Right lung (tissue), 5 donors: Measurements from ENCODE around the gene TMEM132C. TPM values are rescaled to one million over a fixed set of nuclear protein-coding genes. Genes with fewer than 3 reads are reported as not detected.

ENCODE experiments used
- DNase-seq, 2 donors: peaks; one replicate each; pipeline ENCODE4 v3.0.0-alpha.2; 2013
- polyA plus RNA-seq, 5 donors: library from polyadenylated mRNA; unstranded; fragments of 120-200 nt; gene quantifications; one replicate each; pipeline versions ENCODE4 v1.2.1 to v1.2.3, GENCODE V29; 2013; ENCODE audit warnings: inconsistent platforms in 1 of 5, low replicate concordance in 1 of 5; ENCODE audit not compliant: insufficient read length in 5 of 5, insufficient read depth in 1 of 5

Gene TMEM132C
- polyA plus RNA-seq, 5 donors: 29.7 to 33.7 (median 30.4) TPM

DNA sequence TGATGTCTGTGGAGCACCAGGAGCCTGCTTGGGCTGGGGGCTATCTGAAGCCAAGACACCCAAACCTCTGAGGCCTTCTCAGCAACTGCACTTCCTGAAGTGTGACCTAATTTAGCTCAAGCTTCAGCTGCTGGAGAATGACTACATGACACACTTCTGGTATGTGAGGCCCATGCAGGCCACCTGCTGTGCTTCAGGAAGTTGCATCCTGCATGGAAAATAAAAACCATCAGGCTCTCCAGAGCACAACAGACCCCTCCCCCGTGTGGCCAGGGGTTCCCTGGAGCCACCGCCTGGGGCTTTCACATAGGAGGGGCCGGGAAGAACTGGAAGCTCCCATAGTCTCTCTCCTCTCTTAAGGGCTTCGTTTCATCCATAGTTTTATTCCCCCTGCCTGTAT, 339.1 kb downstream of the TMEM132C start:
- no peak for DNase-seq

DNA sequence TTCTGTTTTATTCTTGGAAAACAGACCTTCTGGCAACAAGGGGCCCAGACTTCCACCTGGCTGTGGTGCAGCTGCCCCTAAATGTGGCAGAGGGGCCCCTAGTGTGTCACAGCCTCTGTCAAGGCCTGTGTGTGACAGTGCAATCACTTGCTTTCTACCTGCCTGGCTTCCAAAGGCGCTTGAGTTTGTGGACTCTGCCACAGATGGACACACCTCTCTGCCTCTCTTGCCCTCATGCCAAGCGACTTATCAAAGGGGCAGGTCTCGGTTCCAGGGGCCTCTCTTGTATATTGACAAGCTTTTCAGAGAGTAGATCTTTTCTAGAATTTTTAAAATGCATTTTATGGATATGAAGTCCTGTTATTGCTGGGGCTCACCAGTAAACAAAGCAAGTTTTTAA, 339.6 kb downstream of the TMEM132C start:
- no peak for DNase-seq

DNA sequence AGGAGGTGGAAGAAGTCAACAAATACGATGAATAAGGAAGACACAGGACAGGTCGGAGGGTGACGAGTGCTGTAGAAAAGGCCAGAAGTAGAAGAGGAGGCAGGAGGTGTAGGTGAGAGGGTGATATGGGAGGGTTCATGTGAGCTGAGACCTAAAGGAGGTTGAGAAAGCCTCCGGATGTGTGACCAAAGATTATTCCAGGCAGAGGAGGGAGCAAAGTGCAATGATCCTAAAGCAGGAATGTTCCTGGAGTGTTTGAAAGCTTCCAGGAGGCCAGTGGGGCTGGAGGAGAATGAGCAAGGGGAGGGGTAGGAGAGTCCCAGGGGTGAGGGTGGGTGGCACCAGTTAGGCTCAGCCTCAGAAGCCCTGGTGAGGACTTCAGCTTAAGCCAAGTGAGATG, 340.0 kb downstream of the TMEM132C start:
- DNase-seq: no peak

DNA sequence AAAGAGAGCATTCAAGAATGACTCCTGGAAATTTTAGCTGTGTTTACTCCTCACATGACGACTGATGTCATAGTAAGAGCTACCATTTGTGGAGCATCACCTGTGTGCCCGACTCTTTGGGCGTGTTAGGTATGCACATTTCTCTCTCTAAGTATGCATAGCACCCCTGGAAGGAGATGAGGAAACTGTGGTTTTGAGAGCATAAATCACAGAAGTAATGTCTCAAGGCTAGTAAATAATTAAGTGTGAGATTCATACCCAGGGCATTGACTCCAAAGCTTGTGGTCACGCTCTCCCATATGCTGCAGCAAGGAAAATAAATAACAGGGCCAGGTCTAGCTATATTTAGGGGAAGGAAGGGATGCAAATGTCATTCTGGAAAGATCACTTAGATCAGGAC, 340.7 kb downstream of the TMEM132C start:
- no peak for DNase-seq

DNA sequence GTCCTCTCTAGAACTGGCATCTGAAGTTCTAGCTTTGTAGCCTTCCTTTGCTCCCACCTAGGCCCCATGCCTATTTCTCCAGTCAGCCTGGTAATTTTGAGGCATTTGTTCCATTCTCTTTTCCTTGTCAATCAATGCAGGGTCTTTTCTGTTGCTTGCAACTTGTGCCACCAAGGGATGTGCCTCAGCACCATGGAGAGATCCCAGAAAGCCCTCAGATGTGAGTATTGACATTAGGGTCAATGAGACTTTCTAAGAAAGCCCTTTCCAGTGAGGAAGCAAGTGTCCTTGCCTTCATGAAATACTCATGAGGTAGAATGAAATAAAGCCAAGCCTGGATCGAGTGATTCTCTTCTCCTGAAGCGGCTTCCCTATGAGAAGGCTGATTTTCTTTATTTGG, 342.9 kb downstream of the TMEM132C start:
- no peak for DNase-seq

DNA sequence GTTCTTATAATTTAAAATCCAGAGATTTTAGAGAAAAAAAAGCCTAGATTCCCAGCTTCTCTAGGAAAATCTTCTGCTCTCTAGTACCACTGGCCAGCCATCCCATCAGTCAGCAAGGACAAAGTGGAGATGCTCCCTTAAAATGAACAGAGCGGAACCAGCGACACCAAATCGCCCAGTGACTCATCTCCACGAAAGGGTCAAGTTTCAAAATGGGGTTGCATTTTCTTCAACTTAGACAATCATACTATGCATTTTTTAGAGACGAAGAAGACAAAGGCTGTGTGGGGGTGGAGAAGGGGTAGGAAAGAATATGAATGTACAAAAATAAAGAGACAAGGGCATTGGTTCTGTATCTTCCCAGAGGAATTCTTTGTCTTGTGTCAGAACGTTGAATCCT, 344.8 kb downstream of the TMEM132C start:
- no peak for DNase-seq

DNA sequence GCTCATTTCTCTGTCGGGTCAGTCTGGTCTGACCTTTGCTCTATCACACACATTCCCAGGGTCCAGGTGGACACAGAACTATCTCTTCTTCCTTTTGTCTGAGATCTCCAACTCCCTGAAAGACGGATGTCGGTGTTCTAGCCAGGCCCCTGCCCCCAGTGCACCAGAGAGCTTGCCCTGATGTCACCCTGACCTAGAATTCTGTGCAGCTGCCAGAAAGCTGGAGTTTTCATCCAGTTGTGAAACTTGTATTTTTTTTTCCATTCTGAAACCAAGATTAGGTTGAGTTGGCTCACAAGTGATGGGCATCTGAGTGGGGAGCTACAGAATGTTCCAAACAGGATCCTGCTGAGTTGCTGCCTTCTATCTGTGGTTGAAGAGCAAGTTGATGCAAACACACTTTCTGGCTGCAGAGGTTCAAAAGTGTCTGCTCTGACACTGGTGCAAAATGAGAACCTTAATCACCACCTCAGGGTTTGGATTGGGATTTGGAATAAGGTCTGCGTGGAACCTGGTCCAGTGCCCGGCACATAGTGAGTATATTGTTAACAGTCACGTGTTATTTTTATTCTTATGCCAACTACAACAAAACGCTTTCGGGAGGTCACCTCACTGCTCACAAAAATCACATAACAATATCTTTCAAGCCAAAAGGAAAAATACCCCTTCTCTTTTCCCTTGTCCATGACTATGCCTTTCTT, 345.3 kb downstream of the TMEM132C start:
- no peak for DNase-seq

DNA sequence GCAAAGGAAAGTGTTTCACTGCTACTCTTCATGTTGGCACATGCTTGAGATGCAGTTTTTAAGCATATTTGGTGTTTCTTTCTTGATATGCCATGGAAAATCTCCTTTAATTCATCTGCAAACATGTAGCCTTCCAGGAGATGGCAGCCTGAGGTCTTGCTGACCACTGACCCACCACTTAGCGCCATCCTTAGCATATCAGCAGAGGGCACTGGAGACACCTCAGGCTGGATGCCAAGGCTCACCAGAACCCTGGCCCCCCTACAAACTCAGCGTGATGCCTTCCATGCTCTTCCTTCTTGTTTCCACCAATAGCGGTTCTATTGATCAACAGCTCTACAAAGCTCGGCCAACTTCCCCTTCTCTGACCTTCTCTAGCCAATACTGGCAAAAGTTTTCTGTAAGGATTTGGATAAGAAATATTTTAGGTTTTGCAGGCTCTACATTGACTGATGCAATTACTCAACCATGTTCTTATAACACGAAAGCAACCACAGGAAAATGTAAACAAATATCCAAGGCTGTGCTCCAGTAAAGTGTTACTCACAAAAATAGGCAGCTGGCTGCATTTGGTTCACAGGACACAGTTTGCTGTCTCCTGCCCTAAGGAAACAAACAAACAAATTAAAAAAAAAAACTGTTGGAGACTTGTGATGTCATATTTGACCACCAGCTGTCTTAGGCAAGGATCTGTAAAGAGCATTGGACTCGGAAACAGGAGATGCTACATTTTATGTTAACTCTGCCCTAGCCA, 347.0 kb downstream of the TMEM132C start:
- peak; percentile 47 to 62 for DNase-seq

DNA sequence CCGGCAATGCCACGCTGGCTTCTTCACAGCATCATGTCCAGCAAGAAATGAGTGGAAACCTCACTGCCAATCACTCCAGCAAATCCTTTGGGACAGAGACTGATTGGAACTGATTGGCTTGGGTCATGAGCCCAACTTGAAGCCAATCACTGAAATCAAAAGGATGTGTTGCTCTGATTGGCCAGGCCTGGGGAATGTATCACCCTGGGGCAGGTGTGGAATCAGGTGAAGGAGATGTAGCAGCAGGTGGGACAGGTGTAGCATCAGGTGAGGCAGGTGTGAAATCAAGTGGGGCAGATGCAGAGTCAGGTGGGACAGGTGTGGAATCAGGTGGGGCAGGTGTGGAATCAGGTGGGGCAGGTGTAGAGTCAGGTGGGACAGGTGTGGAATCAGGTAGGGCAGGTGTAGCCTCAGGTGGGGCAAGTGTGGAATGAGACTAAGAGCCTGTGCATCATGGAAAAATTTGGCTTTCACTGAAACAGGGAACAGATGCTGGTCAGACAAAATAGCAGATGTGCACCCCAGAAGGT, 350.4 kb downstream of the TMEM132C start:
- no peak for DNase-seq

DNA sequence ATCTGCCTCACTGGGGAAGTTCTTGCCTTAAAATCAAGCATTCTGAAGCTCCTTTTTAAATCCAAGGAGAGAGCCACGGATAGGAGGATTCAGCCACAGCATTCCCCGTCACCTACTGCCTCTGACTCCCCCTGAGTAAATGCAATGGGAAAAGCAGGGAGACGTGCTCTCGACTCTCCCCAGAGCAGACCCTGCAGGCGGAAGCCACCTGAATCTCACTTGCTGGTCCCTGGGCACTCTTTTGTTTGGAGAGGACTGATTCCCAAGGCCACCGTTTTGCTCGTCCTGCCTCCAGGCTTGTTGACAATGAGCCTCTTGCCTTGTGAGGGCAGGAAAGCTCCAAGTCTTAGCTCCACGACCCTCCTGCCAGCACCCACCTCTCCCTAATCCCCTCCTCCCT, 352.3 kb downstream of the TMEM132C start:
- DNase-seq: no peak

DNA sequence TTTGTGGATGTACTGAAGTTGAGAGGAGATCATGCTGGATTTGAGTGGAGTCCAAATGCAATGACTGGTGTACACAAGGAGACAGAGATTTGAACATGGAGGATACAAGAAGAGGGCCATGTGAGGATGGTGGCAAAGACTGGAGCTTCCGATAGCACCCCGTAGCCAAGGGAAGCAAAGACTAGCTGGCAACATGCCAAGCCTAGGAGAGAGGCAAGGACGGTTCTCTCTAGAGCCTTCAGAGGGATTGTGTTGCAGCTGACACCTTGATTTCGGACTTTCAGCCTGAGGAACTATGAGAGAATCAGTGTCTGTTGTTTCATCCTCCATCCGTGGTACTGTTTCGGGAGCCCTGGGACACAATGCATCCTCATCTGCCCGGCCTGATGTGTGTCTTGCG, 354.3 kb downstream of the TMEM132C start:
- no peak for DNase-seq

DNA sequence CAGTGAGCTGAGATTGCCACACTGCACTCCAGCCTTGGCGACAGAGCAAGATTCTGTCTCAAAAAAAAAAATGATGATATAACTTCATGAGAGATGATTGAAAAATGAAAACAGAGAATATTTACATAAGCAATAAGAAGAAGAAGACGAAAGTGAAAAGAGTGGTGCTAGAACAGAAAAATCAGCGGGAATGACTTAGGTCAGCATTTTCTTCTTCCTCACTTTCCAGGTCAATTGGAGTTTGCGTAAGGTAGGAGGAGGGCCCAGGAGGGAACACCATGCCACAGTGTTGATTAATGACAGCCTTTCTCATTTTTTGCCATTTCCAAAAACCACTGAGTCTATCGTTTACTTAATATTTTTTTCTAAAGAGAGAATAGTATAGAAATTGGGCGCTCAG, 356.8 kb downstream of the TMEM132C start:
- no peak for DNase-seq

DNA sequence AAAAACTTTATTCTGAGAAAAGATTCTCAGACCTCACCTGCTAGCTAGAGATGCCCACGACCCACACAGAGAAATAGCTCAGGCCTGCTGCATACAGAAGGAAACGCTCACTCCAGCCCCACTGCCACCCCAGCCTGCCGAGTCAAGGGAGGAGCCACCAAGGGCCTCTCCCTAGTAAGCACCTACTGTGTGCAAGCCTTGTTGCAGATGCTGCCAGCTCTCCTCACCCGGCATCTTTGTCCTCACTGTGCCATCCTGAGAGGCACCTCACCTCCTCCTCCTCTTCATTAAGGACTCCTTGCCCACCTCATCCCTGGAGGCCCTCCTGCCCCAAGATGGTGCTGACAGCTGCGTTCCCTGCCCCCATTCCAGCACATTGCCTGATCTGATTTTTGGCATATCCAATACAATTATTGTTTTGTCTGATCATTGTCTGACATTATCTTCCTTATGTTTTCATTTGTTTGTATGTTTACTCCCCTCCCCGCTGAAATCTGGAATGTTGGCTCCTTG, 359.9 kb downstream of the TMEM132C start:
- no peak for DNase-seq

DNA sequence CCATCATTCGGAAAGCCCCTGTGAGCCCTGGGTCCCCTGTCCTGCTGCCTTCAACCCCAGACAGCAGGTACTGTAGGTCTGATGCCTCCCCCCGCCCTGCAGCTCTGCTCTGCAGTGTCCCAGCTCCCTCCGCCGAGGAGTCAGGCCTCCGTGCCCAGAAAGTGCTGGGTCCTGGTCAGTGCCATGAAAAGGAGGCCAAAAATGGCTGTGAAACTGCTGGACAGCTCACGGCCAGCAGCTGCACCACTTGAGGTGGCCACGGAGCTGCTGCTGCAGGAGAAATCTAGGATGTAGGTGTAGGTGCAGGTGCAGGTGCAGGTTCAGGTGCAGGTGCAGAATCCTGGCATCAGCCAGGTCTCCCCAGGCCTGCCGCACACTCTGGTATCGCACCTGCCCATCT, 360.7 kb downstream of the TMEM132C start:
- no peak for DNase-seq

DNA sequence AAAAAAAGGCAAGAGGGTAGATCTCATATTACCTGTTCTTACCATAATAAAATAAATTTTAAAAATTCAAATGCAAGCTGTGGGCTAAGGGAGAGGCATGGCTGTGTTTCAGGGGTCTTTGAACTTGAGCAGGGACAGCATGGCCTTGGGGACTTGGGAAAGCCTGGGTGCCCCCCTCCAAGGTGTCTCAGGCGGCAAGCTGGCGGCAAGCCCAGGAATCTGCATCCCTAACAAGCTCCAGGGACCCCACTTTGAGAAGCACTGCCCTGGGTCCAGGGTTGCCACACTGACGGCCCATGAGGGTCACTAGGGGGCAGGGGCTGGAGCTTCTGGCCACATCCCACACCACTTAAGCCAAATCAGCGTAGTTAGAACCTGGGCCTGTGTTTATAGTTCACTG, 363.0 kb downstream of the TMEM132C start:
- DNase-seq: no peak

DNA sequence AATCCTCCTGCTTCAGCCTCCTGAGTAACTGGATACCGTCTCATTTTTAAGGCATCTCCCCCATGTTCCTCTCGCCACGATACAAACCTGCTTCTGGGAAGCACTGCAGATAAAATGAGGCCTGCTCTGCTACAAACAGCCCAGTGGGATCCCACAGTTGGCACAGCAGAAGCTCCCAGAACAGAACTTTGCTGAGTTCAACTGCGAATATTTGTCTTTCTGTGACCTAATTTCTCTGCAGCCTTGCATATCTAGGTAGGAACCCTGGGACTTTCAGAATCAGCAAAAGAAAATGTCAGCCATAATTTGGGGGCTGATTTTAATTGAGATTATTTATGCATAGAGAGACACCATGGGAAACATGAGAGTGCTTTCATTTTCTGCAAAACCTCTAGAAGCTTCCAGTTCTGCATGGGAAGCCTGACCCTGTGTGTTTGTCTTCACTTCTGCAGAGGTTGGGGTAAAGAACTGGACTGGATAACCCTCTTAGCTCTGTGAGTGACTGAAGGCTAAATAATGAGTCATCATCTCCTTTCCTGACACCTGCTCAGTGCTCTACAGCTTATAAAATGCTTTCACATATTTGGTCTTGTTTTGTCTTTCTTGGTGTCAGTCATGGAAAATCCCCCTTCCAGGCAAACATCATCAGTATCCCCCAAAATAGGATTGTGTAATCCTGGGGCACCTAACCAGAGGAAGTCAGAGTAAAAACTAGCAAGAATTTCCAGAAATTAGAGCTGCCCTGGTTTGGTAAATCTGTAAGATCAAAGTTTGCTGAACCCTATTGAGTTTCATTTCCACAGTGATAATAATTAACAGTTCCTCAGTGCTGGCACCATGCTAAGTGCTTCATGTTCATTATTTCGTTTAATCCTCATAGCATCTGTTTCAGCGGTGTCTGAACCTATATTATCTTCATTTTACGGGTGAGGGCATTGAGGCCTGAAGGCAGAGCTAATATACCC, 371.0 kb downstream of the TMEM132C start:
- DNase-seq: no peak

DNA sequence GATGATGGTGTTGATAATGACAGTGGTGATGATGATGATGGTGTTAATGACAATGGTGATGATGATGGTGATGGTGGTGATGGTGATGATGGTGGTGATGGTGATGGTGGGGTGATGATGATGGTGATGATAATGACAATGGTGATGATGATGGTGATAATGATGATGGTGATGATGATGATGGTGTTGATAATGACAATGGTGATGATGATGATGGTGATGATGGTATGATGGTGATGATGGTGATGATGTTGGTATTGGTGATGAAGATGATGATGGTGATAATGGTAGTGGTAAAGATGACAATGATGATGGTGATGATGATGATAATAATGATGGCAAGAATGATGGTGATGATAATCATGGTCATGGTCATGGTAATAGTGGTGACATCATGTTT, 372.1 kb downstream of the TMEM132C start:
- no peak for DNase-seq

DNA sequence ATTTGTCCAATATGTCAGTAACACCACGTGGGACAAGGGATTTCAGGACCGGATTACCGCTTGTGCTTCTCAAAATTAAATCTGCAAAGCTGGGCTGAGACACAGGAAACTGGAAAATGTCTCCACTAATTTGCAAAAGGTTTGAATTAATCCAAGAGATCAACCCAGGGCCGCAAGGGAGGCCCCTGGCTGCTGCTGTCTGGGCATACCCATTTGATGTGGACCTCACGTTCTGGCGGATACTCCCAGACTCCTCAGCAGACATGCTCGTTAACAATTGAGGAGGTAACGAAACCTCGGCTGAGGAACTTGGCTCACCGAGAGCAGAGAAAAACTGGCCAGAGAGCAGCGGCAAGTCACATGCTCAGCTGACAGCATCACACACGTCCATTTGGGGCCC, 376.2 kb downstream of the TMEM132C start:
- no peak for DNase-seq

DNA sequence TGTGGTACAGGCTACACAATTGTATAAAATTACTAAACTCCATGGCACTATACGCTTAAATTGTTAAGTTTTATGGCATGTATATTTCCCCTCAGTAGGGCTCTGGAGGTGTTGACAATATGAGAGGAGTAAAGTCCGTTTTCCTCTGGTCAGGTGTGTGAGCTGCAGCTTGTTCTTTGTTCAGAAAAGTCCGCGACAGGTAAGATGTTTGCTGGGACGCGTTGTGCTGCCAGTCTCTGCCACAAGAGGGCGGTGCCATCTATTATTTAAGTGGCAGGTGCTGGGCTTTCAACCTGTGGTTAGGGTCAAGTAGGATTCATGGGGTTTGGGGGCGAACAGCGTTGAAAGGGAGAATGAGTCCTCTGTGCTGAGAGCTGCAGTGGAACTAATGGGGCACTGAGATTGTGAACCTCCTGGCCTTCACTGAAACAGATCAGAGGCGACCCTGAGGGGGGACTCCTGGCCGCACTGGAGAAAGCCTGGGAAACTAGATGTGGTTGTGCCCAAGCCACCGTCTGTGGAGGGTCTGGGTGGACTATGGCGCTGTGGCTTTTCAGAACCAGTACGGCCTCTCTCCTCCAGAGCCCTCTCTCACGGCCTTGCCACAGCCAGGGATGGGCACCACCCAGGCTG, 377.8 kb downstream of the TMEM132C start:
- no peak for DNase-seq

DNA sequence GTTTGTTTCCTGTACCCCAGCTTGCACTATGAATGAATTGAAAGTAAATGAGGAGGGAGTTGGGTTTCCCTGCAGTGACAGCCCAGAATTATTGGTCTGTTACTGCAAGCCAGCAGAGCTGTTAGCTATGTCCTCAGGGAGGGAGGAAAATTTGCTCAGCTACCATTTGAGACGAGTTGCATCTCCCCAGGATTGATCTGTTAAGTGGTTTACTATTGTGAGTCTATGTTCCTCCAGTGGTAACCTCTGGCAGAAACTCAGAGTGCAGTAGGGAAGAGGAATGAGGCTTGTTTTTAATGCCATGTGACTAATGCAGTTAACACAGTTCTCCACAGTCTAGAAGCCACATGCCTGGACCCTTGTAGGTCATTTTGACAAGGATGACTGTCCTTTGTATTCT, 382.9 kb downstream of the TMEM132C start:
- no peak for DNase-seq

DNA sequence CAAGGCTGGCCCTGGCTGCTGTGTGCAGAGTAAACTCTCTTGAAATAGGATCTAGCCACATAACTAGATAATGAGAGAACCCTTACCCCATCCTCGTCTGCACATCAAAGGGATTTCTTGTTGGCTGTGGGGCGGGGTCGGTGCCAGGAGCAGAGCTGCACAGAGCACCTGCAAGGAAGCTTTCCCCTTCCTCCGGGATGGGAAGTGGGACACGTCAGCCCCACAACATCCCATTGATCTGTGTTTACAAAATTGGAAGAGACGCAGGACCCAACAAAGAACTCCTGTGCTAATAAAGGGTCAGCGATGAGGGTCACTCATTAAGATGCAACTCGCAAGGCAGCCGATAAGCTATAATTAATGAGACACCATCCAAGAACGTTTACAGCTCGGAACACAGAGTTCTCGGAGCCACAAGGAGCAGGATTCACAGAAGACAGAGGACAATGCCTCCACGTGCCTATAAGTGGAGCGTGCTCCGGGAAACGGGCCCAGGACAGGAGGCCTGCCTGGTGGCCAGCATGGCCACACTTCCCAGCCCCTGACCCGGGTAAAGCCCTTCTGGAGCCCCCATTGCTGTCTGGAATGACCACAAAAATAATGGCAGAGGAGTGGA, 385.3 kb downstream of the TMEM132C start:
- DNase-seq: no peak
